ENCODE results near the gene MACROD1.

Gene MACROD1

GRCh38 chr11:64031001-64031400 is 134.9 kb downstream of the MACROD1 start:
- H3K9me3 Mint-ChIP-seq: no peaks in the 10 kb centered on the region
- no peak overlapping the region for H3K4me3 Mint-ChIP-seq
- H3K27me3 Mint-ChIP-seq (ENCODE audit: low read depth): peaks cover 23% of the 10 kb centered on the region

GRCh38 chr11:64029773-64030172 is 136.1 kb downstream of the MACROD1 start:
- Mint-ChIP-seq H3K4me1 (peaks cover 35% of the 10 kb centered on the region), H3K27me3 (ENCODE audit: low read depth) (peaks cover 17% of the 10 kb centered on the region), H3K4me3 (no peak overlapping the region), H3K27ac (peak overlapping the region in 1 of 3 experiments; percentile 44), H3K9me3 (no peaks in the 10 kb centered on the region), H3K36me3 (ENCODE audit: low read depth) (no peaks in the 10 kb centered on the region)
- no peak for TF ChIP-seq CTCF (IDR thresholded peaks at IDR 0.05; ENCODE audit: unreplicated experiment in 3 of 3)

More at GRCh38 chr11:64031001-64031400, 134.9 kb downstream of the MACROD1 start:
- no peak for TF ChIP-seq CTCF (IDR thresholded peaks at IDR 0.05; ENCODE audit: unreplicated experiment in 3 of 3)
- Mint-ChIP-seq H3K27ac (no peak overlapping the region), H3K4me1 (peaks cover 34% of the 10 kb centered on the region), H3K36me3 (ENCODE audit: low read depth) (no peaks in the 10 kb centered on the region)

GRCh38 chr11:64028398-64029115 is 137.4 kb downstream of the MACROD1 start:
- H3K27me3 Mint-ChIP-seq (ENCODE audit: low read depth): peaks cover 7% of the 10 kb centered on the region
- no peaks in the 10 kb centered on the region for H3K9me3 Mint-ChIP-seq
- no peak overlapping the region for H3K27ac Mint-ChIP-seq
- H3K4me3 Mint-ChIP-seq: no peak overlapping the region
- H3K4me1 Mint-ChIP-seq: peaks cover 36% of the 10 kb centered on the region
- no peak for TF ChIP-seq CTCF (IDR thresholded peaks at IDR 0.05; ENCODE audit: unreplicated experiment in 3 of 3)
- no peaks in the 10 kb centered on the region for H3K36me3 Mint-ChIP-seq (ENCODE audit: low read depth)

- no peak for TF ChIP-seq CTCF (IDR thresholded peaks at IDR 0.05; ENCODE audit: unreplicated experiment in 3 of 3)
- Mint-ChIP-seq H3K4me3 (no peak overlapping the region), H3K36me3 (ENCODE audit: low read depth) (no peaks in the 10 kb centered on the region), H3K27ac (peak overlapping the region in 1 of 3 experiments; percentile 52), H3K4me1 (peaks cover 36% of the 10 kb centered on the region), H3K9me3 (no peaks in the 10 kb centered on the region), H3K27me3 (ENCODE audit: low read depth) (peaks cover 3% of the 10 kb centered on the region)
Measured at GRCh38 chr11:64027651-64028397, 138.1 kb downstream of the MACROD1 start.

GRCh38 chr11:64026575-64027205 is 139.2 kb downstream of the MACROD1 start:
- H3K9me3 Mint-ChIP-seq: no peaks in the 10 kb centered on the region
- no peaks in the 10 kb centered on the region for H3K27me3 Mint-ChIP-seq (ENCODE audit: low read depth)
- no peaks in the 10 kb centered on the region for H3K36me3 Mint-ChIP-seq (ENCODE audit: low read depth)
- peaks cover 42% of the 10 kb centered on the region for H3K4me1 Mint-ChIP-seq
- no peak for TF ChIP-seq CTCF (IDR thresholded peaks at IDR 0.05; ENCODE audit: unreplicated experiment in 3 of 3)
- H3K4me3 Mint-ChIP-seq: no peak overlapping the region
- H3K27ac Mint-ChIP-seq: peak overlapping the region in 1 of 3 experiments; percentile 14

All from nephron (organoid).